GM19468 (cell line): Measurements from ENCODE around the gene TREX2.

ENCODE experiments used
- ATAC-seq: cut with Tn5 transposase; IDR thresholded peaks from one replicate; pipeline ENCODE4 v1.9.1; 2021; ENCODE audit warnings: mild to moderate bottlenecking, moderate library complexity, moderate number of reproducible peaks; ENCODE audit not compliant: unreplicated experiment; ENCODE audit errors: extremely low read depth

The TREX2 gene

GRCh38 chrX:153441296-153441695 is 4.6 kb downstream of the TREX2 start:
- no peak for ATAC-seq

DNA sequence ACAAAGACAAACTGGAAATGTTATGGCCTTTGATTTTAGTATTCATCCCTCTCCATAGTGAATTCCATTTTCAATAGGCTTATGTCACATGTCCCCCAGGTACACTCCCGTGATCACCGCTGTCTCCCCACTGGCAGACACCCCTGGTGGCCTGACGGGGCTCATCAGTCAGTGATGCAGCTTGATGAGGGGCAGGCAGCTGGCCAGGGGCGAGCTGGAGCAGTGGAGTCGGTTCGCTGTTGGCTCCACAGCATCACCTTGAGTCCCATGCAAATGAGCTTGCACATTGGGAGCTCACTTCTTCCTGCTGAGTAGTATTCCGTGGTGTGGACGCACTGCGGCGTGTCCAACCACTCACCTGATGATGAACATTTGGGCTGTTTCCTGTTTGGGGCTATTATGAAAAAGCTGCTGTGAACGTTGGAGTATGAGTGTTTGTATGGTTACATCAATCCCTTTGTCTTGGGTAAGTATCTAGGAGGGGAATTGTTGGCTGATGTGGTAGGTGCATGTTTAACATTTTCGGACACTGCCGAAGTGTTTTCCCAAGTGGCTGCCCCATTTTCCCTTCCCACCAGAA is 5.2 kb downstream of the TREX2 start:
- ATAC-seq, result no peak

GRCh38 chrX:153439977-153440376 is 5.9 kb downstream of the TREX2 start:
- ATAC-seq, result no peak

GRCh38 chrX:153438532-153438931 is 7.3 kb downstream of the TREX2 start:
- no peak for ATAC-seq

GRCh38 chrX:153435845-153436244 is 10.0 kb downstream of the TREX2 start:
- ATAC-seq, result no peak

- no peak for ATAC-seq
Observed at GRCh38 chrX:153434801-153435200, 11.1 kb downstream of the TREX2 start.

GRCh38 chrX:153433781-153434285 is 12.0 kb downstream of the TREX2 start:
- no peak for ATAC-seq

DNA sequence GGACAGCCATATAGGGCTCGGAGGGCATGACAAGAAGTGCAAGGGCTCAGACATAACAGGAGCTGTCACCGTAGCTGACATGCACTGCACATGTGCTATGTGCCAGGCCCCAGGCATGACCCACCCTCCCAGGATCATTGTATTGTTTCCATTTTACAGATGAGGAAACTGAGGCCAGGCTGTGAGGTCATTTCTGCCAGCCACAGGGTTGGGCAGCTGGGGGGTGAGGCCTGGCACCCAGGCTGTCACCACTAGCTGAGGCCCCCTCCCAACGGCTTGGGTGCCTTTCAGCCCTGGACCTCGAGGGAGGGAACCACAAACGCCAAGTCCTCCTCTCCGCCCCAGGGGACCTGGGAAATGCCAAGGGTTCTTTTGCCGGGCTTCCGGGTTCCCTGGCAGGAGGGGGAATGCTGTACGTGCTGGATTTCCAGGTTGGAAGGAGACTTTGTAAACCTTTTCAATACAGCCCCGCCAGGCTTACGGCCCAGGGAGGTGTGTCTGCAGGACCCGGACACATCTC is 12.6 kb downstream of the TREX2 start:
- no peak for ATAC-seq

DNA sequence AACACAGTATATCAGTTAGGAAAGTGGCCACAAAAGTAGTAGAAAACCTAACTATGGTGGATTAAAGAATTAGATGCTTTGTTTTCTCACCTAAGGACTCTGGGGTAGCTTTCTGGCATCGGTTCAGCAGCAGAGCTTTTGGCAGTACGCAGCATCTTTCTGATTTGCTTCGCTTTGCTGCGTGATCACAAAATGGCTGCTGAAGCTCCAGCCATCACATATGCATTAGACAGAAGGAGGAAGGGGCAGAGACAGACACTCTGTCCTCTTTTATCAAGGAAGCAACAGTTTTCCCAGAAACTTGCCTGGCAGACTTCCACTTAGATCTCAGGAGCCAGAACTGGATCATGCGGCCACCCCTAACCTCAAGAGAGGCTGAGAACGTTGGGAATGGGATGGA is 15.1 kb downstream of the TREX2 start:
- no peak for ATAC-seq

GRCh38 chrX:153426204-153426603 is 19.7 kb downstream of the TREX2 start:
- no peak for ATAC-seq

- no peak for ATAC-seq
Observed at GRCh38 chrX:153423652-153424051, 22.2 kb downstream of the TREX2 start.

- ATAC-seq, result no peak
Observed at GRCh38 chrX:153421856-153422255, 24.0 kb downstream of the TREX2 start.

GRCh38 chrX:153420851-153421599 is 24.8 kb downstream of the TREX2 start:
- ATAC-seq, result no peak

DNA sequence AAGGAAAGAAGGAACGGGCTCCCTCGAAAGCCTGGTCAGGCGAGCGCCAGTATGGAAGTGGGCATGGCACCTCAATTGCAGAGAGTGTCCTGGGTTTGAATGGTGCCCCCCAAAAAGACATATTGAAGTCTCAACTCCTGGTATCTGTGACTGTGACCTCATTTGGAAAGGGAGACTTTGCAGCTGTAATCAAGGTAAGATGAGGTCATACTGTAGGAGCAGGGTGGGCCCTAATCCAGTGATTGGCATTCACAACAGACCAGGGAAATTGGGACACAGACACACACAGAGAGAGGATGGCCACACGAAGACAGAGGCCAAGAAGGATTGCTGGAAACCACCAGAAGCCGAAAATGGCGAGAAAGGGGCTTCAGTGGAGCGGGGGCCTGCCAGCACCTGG is 28.2 kb downstream of the TREX2 start:
- no peak for ATAC-seq

DNA sequence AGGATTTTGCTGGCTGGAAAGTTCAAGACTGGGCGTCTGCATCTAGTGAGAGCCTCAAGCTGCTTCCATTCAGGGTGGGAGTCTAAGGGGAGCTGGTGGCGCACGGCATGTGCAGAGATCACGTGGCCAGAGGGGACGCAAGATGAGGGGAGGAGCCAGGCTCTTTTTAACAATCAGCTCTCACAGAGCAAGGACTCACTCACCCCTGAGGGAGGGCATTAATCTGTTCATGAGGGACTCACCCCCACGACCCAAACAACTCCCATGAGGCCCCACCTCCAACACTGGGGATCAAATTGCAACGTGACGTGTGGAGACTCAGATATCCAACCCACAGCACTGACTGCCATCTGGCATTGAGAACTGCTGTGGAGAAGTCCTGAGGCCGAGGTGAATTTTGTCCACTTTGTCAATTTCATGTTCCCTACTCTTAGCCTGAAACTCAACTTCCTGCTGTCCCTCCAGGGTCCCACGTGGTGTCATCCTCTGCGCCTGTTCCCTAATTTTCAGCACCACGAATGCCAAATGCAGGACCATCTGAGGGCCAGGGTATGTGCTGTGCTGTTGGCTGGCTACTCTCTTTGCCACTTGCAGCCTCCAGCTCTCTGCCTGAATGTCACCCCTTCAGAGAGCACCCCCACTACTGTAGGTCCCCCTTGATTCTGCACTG is 28.9 kb downstream of the TREX2 start:
- ATAC-seq, result no peak

DNA sequence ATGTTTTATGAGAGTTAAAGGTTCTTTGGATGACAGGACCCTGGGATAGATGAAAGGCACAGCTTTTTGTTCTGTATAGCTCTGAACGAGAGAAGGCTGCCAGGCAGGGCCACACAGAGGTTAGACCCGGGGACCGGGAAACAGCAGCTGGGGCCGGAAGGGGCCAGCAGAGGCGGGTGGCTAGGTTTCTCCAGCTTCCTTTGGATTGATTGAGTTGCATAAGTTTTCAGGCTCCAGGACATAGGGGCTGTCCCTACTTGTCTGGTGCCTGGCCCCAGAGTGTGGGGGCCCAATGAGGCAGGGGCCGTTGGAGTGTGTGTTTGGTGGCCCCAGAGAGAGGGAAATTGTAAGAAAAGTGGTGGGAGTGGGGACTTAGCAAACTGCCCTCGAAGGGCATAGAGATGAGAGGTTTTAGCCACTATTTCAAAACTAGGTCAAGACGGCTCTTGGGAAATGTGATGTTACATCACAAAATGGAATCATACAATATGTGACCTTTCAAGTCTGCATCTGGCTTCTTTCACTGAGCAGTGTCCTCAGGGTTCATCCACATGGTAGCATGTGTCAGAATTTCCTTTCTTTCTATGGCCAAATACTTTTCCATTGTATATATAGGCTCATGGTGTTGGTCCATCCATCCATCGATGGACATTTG is 30.9 kb downstream of the TREX2 start:
- ATAC-seq, result no peak

DNA sequence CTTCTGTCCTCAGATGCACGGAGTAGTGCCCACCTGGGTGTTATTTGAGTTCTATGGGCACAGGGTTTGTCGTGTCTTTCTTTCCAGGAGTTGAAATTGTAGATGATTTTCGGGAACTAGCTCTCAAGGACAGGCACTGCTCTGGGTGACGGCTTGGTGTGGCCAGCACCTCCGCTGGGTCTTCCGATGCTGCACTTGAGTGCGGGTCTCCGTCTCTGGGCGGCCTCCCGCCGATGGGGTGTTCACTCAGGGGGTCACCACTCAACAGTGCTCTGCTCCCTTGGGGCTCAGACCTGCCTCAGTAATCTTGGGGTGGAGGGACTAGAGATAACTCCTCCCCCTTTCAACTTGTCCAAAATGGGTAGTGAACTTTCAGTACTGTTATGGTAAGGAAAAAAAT is 32.1 kb downstream of the TREX2 start:
- ATAC-seq, result no peak

- ATAC-seq, result no peak
Observed at GRCh38 chrX:153412746-153413720, 32.8 kb downstream of the TREX2 start.

DNA sequence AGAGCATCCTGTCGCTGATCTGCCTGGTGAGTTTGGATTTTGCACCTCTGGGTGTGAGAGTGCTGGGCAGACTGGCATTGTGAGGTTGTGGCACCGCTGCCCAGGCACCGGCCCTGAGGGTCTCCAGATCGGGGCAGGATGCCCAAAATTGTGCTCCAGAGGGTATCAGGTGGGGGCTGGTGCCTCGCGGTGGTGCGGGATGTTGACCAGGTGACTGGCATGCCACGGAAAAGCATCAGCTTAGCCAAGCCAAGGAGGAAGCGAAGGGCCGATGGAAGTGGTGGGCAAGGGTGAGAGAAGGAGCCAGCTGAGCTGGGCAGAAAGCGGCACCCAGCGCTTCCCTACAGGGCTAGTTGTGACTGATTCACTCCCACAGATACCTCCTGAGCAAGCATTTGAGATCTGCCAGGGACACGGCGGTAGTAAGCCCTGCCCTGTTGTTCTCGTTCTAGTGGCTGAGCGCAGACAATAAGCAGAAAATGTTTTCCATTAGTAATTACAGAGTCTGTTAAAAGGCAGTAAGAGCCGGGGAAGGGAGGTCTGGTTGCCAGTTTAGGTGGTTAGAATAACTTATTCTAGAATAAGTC is 33.8 kb downstream of the TREX2 start:
- no peak for ATAC-seq
